LNCAP (cell line): Measurements from ENCODE around the gene RPRD1A.

Experiments
- CTCF ChIP-seq: fragments of 450-650 bp; IDR thresholded peaks from 2 replicates; pipeline ENCODE4 v1.5.1; 2017; ENCODE audit warnings: mild to moderate bottlenecking

The RPRD1A gene

GRCh38 chr18:36073676-36074075 is 6.3 kb upstream of the RPRD1A start:
- TF ChIP-seq CTCF, result no peak

DNA sequence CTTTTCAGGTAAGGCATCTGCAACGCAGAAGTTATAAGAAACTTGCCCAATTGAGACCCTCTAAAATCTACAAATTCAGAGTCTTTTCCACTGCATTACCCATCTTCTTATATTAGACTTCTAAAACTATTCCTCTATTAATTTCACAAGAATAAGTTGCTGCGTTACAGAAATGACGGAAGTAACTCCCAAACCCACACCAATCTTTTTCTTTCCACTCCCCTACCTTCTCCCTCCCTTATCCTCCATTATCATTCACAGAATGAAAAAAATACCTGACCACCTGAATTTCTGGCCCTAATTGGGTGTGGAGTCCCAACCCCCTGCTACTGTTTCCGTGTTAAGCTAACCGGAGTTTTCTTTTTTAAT is 689 bp downstream of the RPRD1A start:
- no peak for TF ChIP-seq CTCF

GRCh38 chr18:36066001-36066400 is 1.4 kb downstream of the RPRD1A start:
- no peak for TF ChIP-seq CTCF

DNA sequence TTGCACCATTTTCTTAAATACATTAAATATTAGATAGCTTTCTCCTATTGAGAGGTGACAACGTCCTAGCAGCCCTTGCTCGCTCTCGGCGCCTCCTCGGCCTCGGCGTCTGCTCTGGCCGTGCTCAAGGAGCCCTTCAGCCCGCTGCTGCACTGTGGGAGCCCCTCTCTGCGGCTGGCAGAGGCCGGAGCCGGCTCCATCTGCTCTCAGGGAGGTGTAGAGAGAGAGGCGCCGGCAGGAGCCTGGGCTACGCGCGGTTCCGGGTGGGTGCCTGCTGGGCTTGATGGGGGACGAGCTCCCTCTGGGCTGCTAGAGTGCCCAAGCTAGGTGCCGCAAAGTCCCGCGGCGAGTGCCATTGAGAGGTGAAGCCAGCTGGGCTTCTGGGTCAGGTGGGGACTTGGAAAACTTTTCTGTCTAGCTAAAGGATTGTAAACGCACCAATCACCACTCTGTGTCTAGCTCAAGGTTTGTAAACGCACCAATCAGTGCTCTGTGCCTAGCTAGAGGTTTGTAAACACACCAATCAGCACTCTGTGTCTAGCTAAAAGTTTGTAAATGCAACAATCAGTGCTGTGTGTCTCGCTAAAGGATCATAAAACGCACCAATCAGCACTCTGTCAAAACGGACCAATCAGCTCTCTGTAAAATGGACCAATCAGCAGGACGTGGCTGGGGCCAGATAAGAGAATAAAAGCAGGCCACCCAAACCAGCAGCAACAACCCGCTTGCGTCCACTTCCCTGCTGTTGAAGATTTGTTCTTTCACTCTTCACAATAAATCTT is 3.1 kb downstream of the RPRD1A start:
- no peak for TF ChIP-seq CTCF

DNA sequence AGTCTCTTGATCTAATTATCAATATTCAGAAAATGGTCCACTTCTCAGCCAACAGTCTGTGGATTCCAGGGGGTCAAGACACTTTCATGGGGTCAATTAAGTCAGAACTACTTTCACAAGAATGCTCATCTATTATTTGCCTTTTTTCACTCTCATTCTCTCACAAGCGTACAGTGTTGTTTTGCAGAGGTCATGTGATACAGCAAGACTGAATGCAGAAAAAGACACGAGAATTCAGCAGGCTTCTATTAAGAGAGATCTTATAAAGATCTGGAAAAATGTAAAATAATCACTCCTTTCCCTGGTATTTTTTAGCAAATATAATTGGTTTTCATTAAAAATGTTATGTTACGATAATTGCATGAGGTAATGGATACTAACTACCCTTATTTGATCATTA is 8.7 kb downstream of the RPRD1A start:
- no peak for TF ChIP-seq CTCF

DNA sequence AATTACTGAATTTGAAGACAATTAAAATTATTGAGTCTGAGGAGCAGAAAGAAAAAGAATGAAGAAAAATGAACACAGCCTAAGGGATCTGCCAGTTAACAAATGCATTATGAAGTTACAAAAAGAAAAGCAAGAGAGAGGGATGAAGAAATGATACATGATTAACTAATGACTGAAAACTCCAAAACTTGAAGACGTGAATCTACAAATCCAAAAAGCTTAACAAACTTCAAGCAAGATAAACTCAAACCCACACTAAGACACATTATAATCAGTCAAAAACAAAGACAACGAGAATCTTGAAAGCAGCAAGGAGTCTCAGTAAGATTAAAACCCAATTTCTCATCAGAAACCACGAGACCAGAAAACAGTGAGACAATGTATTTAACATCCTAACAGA is 15.6 kb downstream of the RPRD1A start:
- TF ChIP-seq CTCF, result no peak

GRCh38 chr18:36050479-36050878 is 16.9 kb downstream of the RPRD1A start:
- no peak for TF ChIP-seq CTCF

- TF ChIP-seq CTCF, result no peak
These were observed 19.8 kb downstream of the RPRD1A start for GRCh38 chr18:36047521-36047920.
